GM21526 (cell line): ENCODE data around the gene OTOS.

Experiments
- ATAC-seq: cut with Tn5 transposase; IDR thresholded peaks from one replicate; pipeline ENCODE4 v1.9.1; 2021; ENCODE audit warnings: moderate library complexity; ENCODE audit not compliant: unreplicated experiment, low FRiP score

The OTOS gene

DNA sequence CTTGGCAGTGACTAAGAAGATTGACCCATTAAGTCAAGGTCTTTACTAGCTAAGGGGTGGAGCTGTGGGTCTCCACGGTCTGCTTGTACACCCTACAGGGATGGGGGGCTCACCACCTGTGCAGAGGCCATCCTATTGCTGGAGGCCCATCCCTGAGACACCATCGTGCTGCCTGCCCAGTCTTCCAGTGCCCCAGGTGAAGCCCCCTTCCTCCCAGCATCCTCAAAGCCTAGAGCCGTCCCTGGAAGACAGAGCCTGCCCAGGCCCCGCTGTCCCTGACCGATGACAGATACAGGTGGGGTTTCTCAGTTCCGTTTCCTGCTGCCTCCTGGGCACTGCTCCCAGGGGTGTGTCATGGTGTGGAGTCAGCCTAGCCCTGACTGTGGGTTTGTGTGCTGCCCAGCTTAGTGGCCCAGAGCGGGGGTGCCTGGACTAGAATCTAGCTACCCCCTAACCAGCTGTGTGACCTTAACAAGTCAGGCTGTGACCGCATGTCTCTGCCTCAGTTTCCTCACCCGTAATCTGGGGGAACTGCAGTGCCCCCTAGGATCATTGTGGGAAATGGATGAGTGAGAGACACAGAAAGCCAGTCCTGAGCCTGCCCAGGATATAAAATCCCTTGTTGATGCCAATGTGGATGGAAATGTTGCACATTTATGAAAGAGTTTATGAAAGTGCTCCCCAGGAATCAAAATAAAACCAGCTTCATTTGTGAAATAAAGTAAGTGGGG, 2.0 kb downstream of the OTOS start:
- ATAC-seq: no peak

DNA sequence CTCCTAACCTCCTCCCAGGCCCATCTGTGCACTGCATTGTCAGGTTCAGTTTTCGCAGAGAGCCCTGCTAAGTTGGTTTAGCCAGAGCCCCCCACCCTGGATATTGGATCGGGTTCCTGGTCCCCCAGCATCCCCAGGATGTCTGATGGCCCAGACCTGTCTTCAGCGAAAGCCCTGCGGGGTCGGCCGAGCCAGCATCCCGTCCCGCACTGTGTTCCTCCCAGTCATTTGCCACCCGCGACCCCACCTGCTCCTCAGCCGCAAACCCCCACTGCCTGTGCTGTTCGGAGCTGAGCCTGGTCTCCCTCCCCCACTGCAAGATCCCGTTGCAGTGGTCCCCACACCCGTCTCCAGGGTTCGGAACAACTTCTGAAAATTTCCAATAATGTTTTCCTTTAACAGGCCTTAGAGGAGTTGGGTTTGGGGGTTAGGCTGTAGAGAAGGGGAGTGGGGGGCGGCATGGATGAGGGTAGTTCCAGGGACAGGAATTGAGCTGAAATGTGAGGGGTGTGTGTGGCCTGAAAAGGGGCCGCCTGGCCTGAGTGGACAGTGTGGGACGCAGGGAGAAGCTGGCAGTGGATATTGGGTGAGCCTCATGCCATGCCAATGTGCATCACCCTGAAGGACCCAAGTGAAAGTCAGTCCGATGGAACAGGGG, 2.7 kb downstream of the OTOS start:
- no peak for ATAC-seq

DNA sequence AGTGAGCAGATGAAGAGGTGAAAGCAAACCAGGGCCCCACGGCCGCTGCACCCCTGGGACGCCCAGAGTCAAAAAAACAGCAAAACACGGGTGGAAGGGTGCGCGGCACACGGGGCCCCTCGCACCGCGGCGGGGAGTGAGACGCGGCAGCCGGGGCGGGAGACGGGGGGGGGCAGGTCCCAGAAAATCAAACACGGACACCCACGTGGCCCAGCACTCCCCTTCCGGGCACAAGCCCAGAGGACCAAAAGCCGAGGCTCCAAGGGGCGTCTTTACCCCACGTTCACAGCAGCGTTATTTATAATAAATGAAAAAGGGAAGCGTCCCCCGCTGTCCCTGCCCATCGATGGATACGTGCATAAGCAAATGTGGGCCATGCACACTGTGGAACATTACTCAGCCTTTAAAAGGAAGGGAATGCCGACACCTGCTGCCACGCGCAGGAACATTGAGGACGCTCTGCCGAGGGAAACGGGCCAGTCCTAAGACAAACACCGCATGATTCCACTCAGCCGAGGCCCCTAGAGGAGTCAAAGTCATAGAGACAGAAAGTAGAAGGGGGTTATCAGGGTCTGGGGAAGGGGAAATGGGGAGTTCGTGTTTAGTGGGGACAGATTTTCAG, 3.7 kb downstream of the OTOS start:
- peak; percentile 23 for ATAC-seq

DNA sequence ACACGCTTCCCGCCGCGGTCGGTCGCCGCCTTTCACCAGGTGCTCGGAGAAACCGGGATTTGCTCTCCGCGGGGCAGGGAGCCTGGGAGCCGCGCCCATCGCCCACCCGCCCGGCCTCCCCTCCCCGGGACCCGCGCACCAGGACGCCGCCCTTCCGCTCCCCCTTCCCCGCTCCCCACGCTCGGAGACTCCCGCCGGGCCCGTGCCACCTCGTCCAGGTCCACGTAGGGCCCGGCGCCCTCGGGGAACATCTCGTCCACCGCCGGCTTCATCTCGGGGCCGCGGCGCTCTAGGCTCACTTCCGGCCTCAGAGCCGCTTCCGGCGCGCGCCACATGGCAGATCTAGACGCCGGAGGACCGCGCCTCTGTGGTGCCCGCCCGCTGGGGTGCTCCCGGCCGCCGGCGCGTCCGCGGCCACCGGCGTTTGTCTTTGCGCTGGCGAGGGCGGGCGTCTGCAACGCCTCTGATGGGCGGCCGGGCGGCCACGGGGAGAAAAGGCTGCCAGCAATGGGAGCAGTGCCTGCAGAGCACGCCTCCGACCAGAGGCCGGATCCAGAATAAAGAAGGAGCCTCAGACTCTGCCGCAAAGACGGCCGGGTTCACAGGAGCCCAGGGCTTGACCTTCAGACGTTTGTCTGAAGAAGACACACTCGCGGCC, 4.3 kb downstream of the OTOS start, which contains the start of gene COPS9:
COPS9 (minus strand) TSS at position 293 of the 658 bp plus-strand sequence; CDS start at position 272, 21 bp downstream.
- peak; percentile 93 for ATAC-seq

DNA sequence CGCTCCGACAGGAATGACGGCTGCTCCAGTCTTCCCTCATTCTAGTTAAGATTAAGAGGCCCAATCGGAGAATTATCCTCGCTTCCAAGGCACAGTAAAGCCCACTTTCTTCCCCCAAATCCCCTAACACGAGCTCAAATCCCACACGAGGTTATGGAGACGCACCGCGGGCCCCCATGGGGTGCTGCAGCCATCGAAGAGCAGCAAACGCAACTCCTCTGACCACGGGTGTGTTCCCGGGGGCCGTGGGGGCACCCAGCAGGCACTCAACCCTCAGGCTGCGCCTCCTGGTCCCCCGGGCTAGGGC, 4.8 kb downstream of the OTOS start:
- peak; percentile 19 for ATAC-seq

DNA sequence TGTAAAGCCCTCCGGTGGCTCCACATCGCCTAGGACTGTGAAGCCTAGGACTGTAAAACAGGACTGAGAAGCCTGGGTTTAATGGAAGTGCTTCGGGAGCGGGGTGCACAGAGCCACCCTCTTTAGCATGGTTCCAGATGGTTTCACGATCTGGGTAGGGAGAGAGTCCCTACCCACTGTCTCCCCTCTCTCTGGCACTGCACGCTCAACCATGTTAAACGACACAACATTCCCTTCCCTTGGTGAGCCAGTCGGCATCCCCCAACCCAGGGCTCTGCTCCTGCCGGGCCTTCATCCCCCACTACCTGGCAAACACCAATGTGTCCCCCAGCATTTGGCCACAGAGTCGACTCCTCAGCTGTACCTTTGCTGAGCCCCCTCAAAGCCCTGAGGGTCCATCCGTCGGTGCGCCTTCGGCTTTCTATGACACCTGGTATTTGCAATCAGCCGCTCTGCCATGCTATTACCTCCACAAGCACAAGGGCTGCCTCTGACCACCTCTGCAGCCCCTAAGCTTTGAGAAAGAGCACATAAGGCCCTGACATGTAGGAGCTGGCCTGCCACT, 5.4 kb downstream of the OTOS start:
- no peak for ATAC-seq

DNA sequence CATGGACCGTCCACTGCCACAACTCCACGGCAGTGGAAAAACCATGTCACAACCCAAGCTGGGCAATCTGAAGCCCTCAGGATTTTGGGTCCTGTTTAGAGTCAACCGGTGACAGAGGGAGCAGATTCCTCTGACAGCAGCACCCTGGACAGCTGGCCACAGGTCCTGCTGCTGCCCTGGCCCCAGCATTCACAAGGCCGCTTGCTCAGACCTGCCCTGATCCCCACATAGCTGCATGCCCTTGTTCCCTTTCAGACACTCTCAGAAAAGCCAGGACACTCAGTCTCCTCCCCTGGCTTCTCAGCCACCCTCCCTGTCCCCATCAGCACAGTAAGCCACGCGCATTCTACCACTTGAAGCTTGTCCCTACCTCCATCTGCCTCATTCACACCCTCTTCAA, 6.0 kb downstream of the OTOS start:
- no peak for ATAC-seq

DNA sequence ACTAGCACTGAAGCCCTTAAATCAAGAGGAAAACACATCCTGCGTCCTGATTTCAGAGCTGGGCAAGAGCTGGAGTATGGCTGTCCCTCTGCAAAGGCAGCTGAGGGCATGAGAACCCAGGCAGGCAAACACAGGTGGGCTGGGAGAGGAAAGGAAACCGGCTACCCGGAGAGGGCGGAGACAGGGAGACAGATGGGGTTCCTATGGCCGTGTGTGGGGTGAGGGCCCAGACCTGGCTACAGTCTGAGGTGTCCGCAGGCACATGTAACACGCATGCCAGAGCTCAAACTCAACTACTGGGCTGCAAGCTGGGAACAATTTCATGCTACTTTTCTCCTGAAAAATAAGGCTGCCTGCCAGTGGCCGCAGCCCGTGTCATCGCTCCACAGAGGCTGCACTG, 7.1 kb downstream of the OTOS start:
- no peak for ATAC-seq

DNA sequence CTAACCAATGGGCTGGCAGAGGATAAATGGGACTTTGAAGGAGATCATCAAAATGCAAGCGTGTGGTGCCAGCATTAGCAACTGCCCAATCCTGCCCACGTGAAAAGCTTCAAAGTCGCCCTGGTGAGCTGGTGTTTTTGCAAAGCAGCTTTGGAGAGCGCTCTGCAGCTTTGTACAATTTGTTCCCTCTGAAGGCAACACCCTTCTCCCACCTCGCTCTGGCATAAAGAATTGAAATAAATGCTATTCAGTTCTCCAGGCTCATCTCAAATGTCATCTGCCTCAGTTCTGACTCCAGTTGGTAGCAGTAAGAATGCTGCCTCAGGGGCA, 7.8 kb downstream of the OTOS start:
- ATAC-seq: no peak

DNA sequence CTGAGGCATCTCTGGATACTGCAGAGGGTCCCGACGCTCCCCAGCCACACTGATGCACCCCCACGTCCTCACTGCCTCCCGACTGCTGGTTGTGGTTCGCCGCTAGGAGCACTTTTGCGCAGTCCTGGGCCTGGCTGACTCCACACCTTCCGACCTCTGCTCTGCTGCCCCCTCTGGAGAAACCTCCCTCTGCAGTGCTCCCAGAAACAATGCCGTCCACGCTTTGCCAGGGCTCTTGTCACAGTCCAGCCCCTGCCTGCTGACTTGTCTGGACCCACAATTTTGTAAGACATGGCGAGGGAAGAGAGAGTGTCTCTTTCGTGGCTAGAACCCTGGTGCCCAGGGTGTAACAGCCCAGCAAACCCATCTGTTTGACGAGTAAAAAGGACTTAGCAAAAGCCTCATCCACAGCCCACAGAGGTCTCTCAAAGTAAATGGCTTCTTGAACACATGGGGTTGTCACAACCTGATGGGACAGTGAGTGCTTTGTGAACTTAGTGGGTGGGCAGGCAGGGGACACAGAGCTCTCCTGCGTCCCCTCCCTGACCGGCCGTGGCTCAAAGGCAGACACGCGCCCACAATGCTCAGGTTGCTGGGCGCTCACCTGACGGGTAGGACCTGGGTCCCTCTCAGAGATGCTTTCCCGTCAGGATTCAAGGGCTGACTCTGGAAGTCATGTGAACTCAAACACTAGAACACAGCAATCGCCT, 8.4 kb downstream of the OTOS start:
- ATAC-seq: no peak

DNA sequence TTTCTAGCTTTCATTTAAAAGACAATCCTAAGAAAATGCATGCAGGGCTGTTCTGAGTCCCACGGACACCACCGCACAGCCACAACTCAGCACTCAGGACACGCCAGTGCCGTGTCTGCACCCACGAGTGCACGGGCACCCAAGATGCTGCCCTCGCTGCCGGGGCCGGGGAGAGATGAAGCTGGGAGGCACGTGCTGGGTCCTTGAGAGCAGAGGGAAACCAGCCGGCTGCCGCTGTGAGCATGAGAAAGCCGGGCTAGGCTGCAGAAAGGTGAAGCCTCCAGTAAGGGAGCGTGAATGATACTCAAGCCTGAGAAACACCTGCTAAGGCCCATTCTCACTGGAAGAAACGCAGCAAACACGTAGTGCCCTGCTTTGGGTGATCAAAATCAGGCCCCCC, 9.2 kb downstream of the OTOS start:
- ATAC-seq: no peak

DNA sequence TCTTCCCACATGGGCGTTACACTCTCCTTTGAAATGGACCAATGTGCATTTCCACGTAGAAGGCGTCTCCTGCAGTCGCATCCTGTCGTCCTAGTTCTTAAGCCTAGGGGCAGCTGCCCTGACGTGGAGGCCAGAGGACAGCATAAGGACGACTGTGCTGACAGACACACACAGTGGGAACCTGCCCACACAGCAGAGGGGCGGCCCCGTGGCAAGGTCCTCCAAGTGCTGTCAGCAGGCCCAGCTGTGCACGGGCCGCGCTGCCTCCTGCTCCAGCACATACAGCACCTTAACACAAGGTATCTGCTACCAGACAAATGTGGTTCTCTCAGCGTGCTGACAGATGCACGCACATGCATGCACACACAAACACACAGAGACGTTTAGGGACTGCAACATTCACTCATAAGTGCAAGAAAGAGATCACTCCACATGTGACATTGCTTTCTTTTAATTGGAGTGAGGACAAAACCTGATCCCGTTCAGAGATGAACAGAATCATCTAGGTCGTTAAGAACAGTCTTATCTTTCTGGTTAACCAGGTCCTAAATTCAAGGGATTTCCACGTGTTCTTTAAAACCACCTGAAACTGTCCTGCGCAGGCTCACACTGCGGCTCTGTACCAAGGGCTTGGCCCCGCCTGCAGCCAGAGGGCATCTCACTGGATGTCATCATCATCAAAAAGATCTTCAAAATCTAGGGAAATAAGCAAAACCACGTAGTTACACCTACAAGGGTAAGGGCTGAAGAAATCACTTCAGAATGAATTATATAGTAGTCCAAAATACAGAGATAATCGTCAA, 9.9 kb downstream of the OTOS start:
- ATAC-seq: no peak

DNA sequence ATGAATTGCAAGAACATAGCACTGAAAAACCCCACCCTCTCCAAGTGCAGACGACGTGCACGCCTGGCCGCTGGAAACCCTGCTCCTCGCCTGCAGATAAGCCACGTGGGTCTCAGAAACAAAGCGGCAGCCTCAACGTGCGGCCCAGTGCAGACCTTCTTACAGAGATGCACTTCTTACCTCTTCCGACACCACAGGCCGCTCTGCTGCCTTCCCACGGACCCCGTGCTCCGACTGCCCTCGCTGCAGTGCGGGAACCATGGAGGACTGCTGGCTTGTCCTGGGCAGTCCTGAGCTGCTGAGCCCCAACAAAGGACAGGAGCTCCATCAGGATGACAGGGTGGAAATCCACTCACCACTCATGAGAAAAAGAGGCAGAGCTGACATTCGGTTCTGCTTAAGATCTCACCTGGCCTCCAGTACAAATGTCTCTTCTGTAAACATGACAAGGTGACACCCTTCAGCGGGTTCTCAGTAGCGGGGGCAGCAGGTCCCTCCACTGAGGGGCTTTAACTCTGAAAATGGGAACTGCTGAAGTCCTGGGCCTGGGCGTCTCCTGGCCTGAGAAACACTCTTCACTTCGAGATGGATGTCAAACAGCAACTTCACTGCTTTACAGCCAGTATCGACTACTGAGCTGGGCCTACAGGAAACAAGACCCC, 10.6 kb downstream of the OTOS start:
- ATAC-seq: no peak

DNA sequence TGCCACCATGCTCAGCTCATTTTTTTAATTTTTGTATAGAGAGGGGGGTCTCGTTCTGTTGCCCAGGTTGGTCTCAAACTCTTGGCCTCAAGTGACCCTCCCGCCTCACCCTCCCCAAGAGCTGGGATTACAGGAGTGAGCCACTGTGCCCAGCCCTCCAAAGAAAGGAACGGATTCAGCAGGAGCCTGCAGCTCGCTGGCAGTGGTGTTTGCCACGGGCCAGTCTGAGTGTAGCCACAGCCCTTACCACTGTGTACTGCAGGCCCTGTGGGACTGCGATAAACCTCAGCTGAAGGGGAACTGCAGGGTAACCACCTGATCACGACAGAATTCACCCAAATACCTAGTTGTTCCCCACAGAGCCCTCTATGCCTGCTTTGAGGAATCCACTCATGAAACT, 11.1 kb downstream of the OTOS start:
- no peak for ATAC-seq

DNA sequence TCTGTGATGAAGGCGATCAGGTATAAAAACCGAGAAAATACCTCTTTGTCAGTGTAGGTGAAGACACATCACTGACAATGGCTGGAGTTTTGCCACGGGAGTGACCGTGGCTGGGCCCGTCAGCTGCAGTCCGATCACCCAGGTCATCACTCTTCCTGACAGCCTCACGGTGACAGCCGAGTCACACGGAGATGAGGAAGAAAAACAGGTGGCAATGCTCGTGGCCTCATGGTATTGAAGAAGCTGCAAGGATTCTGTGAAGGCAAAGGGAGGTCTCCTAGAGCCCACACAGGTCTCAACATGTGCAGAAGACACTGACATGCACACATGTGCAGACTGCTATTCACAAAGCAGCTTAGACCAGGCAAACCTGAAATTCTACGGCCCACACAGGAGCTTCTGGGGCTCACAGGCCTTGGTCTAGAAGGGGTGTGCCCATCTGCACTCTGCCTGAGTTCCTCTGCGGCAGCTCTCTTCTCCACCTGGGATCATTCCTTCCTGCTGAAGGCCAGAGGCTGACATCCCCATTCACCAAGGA, 11.8 kb downstream of the OTOS start:
- ATAC-seq: no peak

DNA sequence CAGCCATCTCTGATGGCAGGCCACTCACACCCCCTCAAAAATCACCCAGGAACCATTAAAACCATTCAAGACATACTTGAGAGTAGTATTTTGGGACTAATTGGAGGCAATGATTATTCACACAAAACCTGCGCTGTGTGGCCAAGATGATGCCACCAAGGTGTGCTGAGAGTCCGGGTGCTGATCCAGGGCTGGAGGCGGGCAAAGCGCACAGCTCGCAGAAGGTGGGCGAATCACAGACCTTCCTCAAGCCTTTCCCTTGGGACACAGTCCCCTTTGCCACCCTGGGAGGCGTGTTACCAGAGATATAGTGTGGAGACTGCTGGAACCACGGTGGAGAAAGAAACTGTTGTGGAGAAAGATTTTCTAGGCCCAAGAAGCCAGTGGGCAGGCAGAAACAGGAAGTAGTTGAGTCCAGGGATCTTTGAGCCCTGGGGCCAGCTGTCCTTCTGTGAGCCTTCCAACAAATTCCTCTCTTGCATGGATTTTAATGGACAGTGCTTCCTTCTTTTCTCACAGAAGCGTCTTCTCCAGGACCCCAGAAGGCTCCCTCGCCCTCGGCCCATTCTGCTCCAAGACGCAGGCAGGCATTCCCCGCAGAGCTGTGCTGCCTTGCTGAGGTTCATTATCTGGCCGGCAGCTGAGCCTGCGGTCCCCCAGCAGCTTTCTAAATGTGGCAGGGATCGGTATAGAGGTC, 12.4 kb downstream of the OTOS start:
- no peak for ATAC-seq

DNA sequence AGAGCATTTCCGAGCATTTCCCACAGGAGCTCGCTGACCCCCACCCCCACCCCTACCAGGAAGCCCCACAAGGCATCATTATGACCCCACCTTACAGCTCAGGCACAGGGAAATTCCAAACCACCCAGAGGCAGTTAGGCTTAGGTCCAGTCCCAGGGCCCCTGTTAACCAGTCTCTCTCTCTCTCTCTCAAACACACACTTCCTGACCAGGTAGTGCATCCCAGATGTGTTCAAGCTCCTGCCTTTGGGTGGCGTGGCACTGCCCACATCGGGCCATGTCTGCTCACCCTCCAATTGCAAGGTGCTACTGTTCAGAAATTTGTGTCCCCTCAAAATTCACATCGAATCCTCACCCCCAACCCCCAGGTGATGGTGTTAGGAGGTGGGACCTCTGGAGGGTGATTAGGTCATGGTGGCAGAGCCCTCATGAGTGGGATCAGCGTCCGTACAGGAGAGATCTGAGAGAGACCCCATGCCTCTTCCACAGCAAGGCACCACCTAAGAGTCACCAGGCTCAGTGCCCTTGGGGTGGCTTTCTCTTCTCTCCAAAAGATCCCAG, 13.2 kb downstream of the OTOS start:
- no peak for ATAC-seq

DNA sequence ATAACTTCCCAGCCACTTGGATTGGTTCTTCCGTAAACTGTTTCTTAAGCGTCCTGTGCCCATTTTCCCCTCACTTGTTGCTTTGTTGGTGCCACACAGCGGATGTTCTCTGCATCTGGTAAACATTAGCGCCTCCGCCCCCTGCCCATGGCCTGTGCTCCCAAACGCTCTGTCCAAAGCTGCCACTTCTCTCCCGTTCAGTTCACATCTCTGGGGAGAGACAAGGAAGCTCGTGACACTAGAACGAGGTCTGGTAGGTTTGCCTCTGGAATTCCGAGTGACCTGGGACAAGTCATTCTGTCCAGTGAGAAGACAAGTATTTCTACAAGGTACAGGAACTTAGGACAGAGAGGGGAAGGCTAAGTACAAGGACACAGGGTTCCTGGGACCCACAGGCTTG, 13.7 kb downstream of the OTOS start:
- no peak for ATAC-seq
